Activated naive CD8-positive, alpha-beta T cell treated with anti-CD3 and anti-CD28 coated beads for 36 hours (primary cell): ENCODE measurements around the gene FZD1. TPM values are rescaled to one million over a fixed set of nuclear protein-coding genes. Genes with fewer than 3 reads are reported as not detected.
A peak's percentile ranks its signal among the peaks of the same experiment; 100 is the strongest.

Source experiments
- DNase-seq: peaks from one replicate; pipeline ENCODE4 v3.0.0; 2021
- H3K27ac Mint-ChIP-seq: one replicate; pipeline ENCODE4 v1.8.0; 2022; ENCODE audit warnings: mild to moderate bottlenecking, moderate library complexity, mixed read lengths
- H3K27me3 Mint-ChIP-seq: one replicate; pipeline ENCODE4 v1.8.0; 2022; ENCODE audit warnings: mild to moderate bottlenecking, mixed read lengths
- H3K36me3 Mint-ChIP-seq: one replicate; pipeline ENCODE4 v1.8.0; 2021; ENCODE audit warnings: mild to moderate bottlenecking, mixed read lengths
- H3K4me1 Mint-ChIP-seq: one replicate; pipeline ENCODE4 v1.8.0; 2021; ENCODE audit warnings: mixed read lengths
- H3K4me3 Mint-ChIP-seq: one replicate; pipeline ENCODE4 v1.8.0; 2022; ENCODE audit warnings: mild to moderate bottlenecking, moderate library complexity, mixed read lengths
- H3K9me3 Mint-ChIP-seq: one replicate; pipeline ENCODE4 v1.8.0; 2022; ENCODE audit warnings: mixed read lengths
- total RNA-seq, 2 experiments: library from RNA; stranded (reverse); gene quantifications; one replicate each; pipeline ENCODE4 v1.2.3, GENCODE V29; 2021

FZD1 gene
- under 1 TPM; 0.14 to 0.22 TPM for total RNA-seq

- Mint-ChIP-seq H3K4me3 (peak within 1 kb of the TSS; percentile 78), H3K4me1 (peaks cover 10% of the 10 kb centered on the region), H3K36me3 (no peaks in the 10 kb centered on the region), H3K27me3 (peaks cover 64% of the 10 kb centered on the region), H3K27ac (no peak within 1 kb of the TSS), H3K9me3 (no peaks in the 10 kb centered on the region)
- DNase-seq: peak; percentile 80
Observed at GRCh38 chr7:91264046-91264923, at the start of gene FZD1. TSS of gene FZD1 (plus strand) at chr7:91264433. CDS start at chr7:91264881, 448 bp downstream.

- Mint-ChIP-seq H3K27me3 (peaks cover 5% of the 10 kb centered on the region), H3K4me3 (no peak overlapping the region), H3K36me3 (no peaks in the 10 kb centered on the region), H3K27ac (no peak overlapping the region), H3K9me3 (no peaks in the 10 kb centered on the region), H3K4me1 (no peaks in the 10 kb centered on the region)
- no peak for DNase-seq
Observed at GRCh38 chr7:91226411-91226810, 37.8 kb upstream of the FZD1 start.

GRCh38 chr7:91228327-91228726 is 35.9 kb upstream of the FZD1 start:
- Mint-ChIP-seq H3K27me3 (peaks cover 7% of the 10 kb centered on the region), H3K9me3 (no peaks in the 10 kb centered on the region), H3K4me3 (no peak overlapping the region), H3K27ac (no peak overlapping the region), H3K36me3 (no peaks in the 10 kb centered on the region), H3K4me1 (no peaks in the 10 kb centered on the region)
- DNase-seq: no peak

GRCh38 chr7:91228927-91229558 is 35.2 kb upstream of the FZD1 start:
- H3K27ac Mint-ChIP-seq: no peak overlapping the region
- H3K4me1 Mint-ChIP-seq: no peaks in the 10 kb centered on the region

GRCh38 chr7:91230100-91230499 is 34.1 kb upstream of the FZD1 start:
- no peaks in the 10 kb centered on the region for H3K9me3 Mint-ChIP-seq
- no peaks in the 10 kb centered on the region for H3K4me1 Mint-ChIP-seq
- DNase-seq: no peak
- no peak overlapping the region for H3K4me3 Mint-ChIP-seq
- peaks cover 7% of the 10 kb centered on the region for H3K27me3 Mint-ChIP-seq
- no peak overlapping the region for H3K27ac Mint-ChIP-seq
- no peaks in the 10 kb centered on the region for H3K36me3 Mint-ChIP-seq

More at GRCh38 chr7:91228927-91229558, 35.2 kb upstream of the FZD1 start:
- no peak overlapping the region for H3K4me3 Mint-ChIP-seq
- H3K27me3 Mint-ChIP-seq: peaks cover 7% of the 10 kb centered on the region
- H3K36me3 Mint-ChIP-seq: no peaks in the 10 kb centered on the region
- DNase-seq: no peak
- no peaks in the 10 kb centered on the region for H3K9me3 Mint-ChIP-seq

- no peaks in the 10 kb centered on the region for H3K4me1 Mint-ChIP-seq
- no peak for DNase-seq
- no peak overlapping the region for H3K4me3 Mint-ChIP-seq
- no peaks in the 10 kb centered on the region for H3K36me3 Mint-ChIP-seq
- H3K27me3 Mint-ChIP-seq: peaks cover 7% of the 10 kb centered on the region
- H3K27ac Mint-ChIP-seq: no peak overlapping the region
- H3K9me3 Mint-ChIP-seq: no peaks in the 10 kb centered on the region
Observed at GRCh38 chr7:91230503-91230902, 33.7 kb upstream of the FZD1 start.

GRCh38 chr7:91233212-91233611 is 31.0 kb upstream of the FZD1 start:
- H3K27ac Mint-ChIP-seq: no peak overlapping the region
- H3K27me3 Mint-ChIP-seq: peaks cover 7% of the 10 kb centered on the region
- H3K4me3 Mint-ChIP-seq: no peak overlapping the region
- H3K4me1 Mint-ChIP-seq: no peaks in the 10 kb centered on the region
- no peaks in the 10 kb centered on the region for H3K36me3 Mint-ChIP-seq
- no peak for DNase-seq
- H3K9me3 Mint-ChIP-seq: no peaks in the 10 kb centered on the region

- no peak for DNase-seq
- no peaks in the 10 kb centered on the region for H3K9me3 Mint-ChIP-seq
- no peaks in the 10 kb centered on the region for H3K36me3 Mint-ChIP-seq
- H3K27me3 Mint-ChIP-seq: peaks cover 7% of the 10 kb centered on the region
- H3K4me3 Mint-ChIP-seq: no peak overlapping the region
- H3K27ac Mint-ChIP-seq: no peak overlapping the region
- no peaks in the 10 kb centered on the region for H3K4me1 Mint-ChIP-seq
Observed at GRCh38 chr7:91235211-91235832, 28.9 kb upstream of the FZD1 start.

GRCh38 chr7:91239171-91239604 is 25.0 kb upstream of the FZD1 start:
- H3K36me3 Mint-ChIP-seq: no peaks in the 10 kb centered on the region
- no peak for DNase-seq
- no peak overlapping the region for H3K27ac Mint-ChIP-seq

GRCh38 chr7:91239772-91240171 is 24.5 kb upstream of the FZD1 start:
- Mint-ChIP-seq H3K27ac (no peak overlapping the region), H3K4me3 (no peak overlapping the region), H3K4me1 (no peaks in the 10 kb centered on the region), H3K27me3 (peaks cover 10% of the 10 kb centered on the region), H3K9me3 (no peaks in the 10 kb centered on the region), H3K36me3 (no peaks in the 10 kb centered on the region)
- no peak for DNase-seq

More at GRCh38 chr7:91239171-91239604, 25.0 kb upstream of the FZD1 start:
- Mint-ChIP-seq H3K9me3 (no peaks in the 10 kb centered on the region), H3K27me3 (peaks cover 5% of the 10 kb centered on the region), H3K4me3 (no peak overlapping the region), H3K4me1 (no peaks in the 10 kb centered on the region)

GRCh38 chr7:91240376-91240941 is 23.8 kb upstream of the FZD1 start:
- no peak overlapping the region for H3K27ac Mint-ChIP-seq
- no peaks in the 10 kb centered on the region for H3K36me3 Mint-ChIP-seq
- no peaks in the 10 kb centered on the region for H3K9me3 Mint-ChIP-seq
- H3K27me3 Mint-ChIP-seq: peaks cover 12% of the 10 kb centered on the region
- H3K4me1 Mint-ChIP-seq: no peaks in the 10 kb centered on the region
- no peak overlapping the region for H3K4me3 Mint-ChIP-seq
- no peak for DNase-seq

GRCh38 chr7:91242097-91242844 is 22.0 kb upstream of the FZD1 start:
- no peaks in the 10 kb centered on the region for H3K36me3 Mint-ChIP-seq
- H3K27me3 Mint-ChIP-seq: peaks cover 15% of the 10 kb centered on the region
- H3K4me1 Mint-ChIP-seq: no peaks in the 10 kb centered on the region
- no peaks in the 10 kb centered on the region for H3K9me3 Mint-ChIP-seq
- no peak overlapping the region for H3K27ac Mint-ChIP-seq
- H3K4me3 Mint-ChIP-seq: no peak overlapping the region
- no peak for DNase-seq

- no peaks in the 10 kb centered on the region for H3K9me3 Mint-ChIP-seq
- H3K27me3 Mint-ChIP-seq: peaks cover 17% of the 10 kb centered on the region
- no peak overlapping the region for H3K4me3 Mint-ChIP-seq
- no peak for DNase-seq
- no peak overlapping the region for H3K27ac Mint-ChIP-seq
- no peaks in the 10 kb centered on the region for H3K4me1 Mint-ChIP-seq
- H3K36me3 Mint-ChIP-seq: no peaks in the 10 kb centered on the region
Observed at GRCh38 chr7:91243591-91244301, 20.5 kb upstream of the FZD1 start.

- H3K27me3 Mint-ChIP-seq: peaks cover 15% of the 10 kb centered on the region
- H3K9me3 Mint-ChIP-seq: no peaks in the 10 kb centered on the region
Observed at GRCh38 chr7:91247500-91247899, 16.7 kb upstream of the FZD1 start.

More at GRCh38 chr7:91247500-91247899, 16.7 kb upstream of the FZD1 start:
- Mint-ChIP-seq H3K36me3 (no peaks in the 10 kb centered on the region), H3K4me1 (no peaks in the 10 kb centered on the region), H3K4me3 (no peak overlapping the region), H3K27ac (no peak overlapping the region)
- DNase-seq: no peak
